ENCODE measurements around the gene FSTL4.
A peak's percentile ranks its signal among the peaks of the same experiment; 100 is the strongest.

FSTL4 gene

DNA sequence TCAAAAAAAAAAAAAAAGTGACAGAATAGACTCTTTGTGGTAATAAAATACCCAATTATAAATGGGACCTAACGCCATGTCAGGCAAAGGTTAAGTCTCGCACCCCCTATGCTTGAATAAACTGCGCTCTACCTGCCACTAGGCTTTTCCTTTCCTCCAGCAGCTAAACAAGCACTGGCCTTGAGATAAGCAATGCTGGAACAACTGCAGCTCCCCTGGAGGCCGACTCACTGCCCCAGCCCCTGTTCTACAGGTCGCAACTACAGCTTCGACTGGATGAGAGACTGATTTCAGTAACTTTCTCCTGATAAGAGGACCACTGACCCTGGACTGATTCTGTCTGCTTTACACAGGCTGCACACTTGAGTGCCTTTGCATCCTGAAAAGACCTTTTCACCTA lies 350.3 kb downstream of the FSTL4 start:
- H3K27me3 Mint-ChIP-seq: peaks cover 7% of the 10 kb centered on the region
- H3K4me3 Mint-ChIP-seq: no peak overlapping the region
- no peak for ATAC-seq
- no peak for DNase-seq
- peaks cover 20% of the 10 kb centered on the region for H3K4me1 Mint-ChIP-seq
- H3K27ac Mint-ChIP-seq: no peak overlapping the region
- H3K9me3 Mint-ChIP-seq: no peaks in the 10 kb centered on the region
- H3K36me3 Mint-ChIP-seq (ENCODE audit: low read depth): no peaks in the 10 kb centered on the region

DNA sequence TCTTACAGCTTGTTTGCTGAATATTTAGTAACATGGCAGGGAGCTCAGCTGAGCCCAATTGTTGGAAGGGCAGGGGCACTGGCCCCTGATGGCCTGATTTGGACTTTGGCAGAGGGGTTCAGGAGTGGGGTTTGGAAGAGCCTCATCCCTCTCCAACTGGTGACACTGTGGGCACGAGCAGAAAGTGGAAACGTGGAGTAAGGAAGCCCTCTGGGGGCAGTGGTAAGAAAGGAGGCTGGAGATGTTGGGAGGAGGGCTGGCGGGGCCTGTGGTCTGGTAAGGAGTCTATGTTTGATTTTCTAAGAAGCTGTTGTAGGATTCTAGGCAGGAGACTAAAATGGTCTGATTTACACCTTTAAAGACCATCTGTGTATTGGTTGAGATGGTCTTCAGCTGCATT lies 351.6 kb downstream of the FSTL4 start:
- Mint-ChIP-seq H3K27ac (no peak overlapping the region), H3K4me3 (no peak overlapping the region), H3K4me1 (peaks cover 20% of the 10 kb centered on the region), H3K9me3 (no peaks in the 10 kb centered on the region), H3K27me3 (peaks cover 7% of the 10 kb centered on the region), H3K36me3 (ENCODE audit: low read depth) (no peaks in the 10 kb centered on the region)
- DNase-seq (no peak), ATAC-seq (no peak)

DNA sequence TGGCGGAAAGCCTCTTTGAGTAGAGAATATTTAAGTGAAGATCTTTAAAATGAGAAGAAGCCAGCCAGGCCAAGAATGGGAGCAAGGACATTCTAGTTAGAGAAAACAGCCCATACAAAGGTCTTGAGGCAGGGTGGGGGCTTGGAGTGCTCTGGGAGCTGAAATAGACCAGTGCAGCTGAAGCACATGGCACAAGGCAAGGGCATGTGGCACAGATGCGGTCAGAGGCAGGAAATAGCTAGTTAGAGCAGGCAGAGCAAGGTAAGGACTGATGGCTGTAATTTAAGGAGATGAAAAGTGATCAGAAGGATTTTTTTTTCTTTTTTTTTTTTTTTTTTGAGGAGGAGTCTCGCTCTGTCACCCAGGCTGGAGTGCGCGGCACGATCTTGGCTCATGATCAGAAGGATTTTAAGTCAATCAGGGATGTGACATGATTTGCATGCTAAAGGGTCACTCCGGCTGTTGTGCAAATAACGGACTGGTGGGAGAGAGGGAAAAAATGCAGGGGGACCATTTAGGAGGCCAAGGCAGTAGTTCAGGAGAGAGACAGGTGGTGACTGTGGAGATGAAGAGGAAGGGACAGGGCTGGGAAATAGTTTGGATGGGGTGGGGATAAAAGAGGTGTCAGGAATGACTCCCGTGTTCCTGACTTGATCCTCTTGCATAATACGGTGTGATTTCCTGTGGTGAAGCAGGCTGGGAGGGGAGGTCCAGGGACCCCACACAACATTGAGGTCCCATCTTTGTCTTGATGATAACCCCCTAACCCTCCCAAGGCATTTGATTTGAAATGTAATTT lies 352.9 kb downstream of the FSTL4 start:
- no peaks in the 10 kb centered on the region for H3K9me3 Mint-ChIP-seq
- H3K27ac Mint-ChIP-seq: no peak overlapping the region
- peaks cover 7% of the 10 kb centered on the region for H3K27me3 Mint-ChIP-seq
- no peak for ATAC-seq
- peaks cover 20% of the 10 kb centered on the region for H3K4me1 Mint-ChIP-seq
- DNase-seq: no peak
- no peaks in the 10 kb centered on the region for H3K36me3 Mint-ChIP-seq (ENCODE audit: low read depth)
- no peak overlapping the region for H3K4me3 Mint-ChIP-seq

DNA sequence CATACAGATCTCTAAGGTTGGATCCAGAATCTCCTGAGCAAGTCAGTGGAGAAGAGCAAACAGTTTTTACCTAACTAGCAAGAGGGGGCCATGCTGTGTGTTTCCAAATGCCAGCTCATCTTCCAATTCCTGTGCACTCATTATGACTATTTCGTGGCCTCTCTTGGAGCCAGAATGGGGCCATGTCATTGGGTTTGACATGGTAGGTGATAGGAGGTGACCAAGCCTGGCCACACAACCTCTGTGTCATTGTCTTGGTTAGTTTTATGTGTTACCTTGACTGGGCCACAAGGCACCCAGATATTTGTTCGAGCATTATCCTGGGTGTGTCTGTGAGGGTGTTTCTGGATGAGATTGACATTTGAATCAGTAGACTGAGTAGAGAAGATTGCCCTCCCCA lies 354.4 kb downstream of the FSTL4 start:
- peaks cover 2% of the 10 kb centered on the region for H3K27me3 Mint-ChIP-seq
- H3K4me1 Mint-ChIP-seq: peaks cover 20% of the 10 kb centered on the region
- ATAC-seq (peak; percentile 61), DNase-seq (no peak)
- H3K27ac Mint-ChIP-seq: no peak overlapping the region
- no peak overlapping the region for H3K4me3 Mint-ChIP-seq
- no peaks in the 10 kb centered on the region for H3K9me3 Mint-ChIP-seq
- H3K36me3 Mint-ChIP-seq (ENCODE audit: low read depth): no peaks in the 10 kb centered on the region

DNA sequence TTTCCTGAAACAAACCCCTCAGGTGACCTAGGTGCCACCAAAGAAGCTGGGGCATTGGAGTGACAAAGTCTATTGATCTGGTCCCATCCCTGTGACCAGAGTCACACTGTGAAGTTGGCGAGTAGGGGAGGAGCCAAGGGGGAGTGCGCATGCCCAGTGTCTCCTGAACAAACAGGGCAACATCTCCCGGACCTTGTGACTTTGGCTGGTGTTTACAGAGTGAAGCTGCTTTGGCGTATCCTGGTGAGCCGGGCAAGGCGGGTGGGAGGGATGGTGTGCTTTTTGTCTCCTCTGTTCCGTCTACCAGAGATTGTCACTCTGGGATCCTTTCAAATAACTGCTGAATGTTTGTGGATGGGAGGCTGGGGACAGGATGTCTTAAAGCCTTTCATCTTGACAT lies 356.1 kb downstream of the FSTL4 start:
- ATAC-seq (no peak), DNase-seq (no peak)
- Mint-ChIP-seq H3K36me3 (ENCODE audit: low read depth) (no peaks in the 10 kb centered on the region), H3K4me1 (peaks cover 20% of the 10 kb centered on the region), H3K27ac (no peak overlapping the region), H3K27me3 (no peaks in the 10 kb centered on the region), H3K4me3 (no peak overlapping the region), H3K9me3 (no peaks in the 10 kb centered on the region)

DNA sequence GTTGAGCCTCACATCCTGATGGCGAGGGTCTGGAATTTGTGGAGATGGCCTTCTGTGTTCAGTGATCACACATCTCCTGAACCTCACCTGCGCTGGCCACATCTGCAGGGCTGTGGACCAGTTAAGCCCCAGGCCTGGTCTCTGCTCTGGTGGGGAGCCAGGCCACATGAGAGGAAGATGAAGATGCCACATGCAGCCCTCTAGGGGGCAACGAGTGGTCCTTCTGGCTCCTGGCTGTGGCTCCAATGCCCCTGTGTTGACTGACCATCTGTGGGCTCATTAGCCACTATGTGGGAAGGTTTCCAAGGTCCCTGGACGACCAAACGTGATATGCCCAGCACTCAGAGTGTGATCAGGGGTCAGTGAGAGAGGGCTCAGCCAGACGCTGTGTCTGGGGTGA lies 357.5 kb downstream of the FSTL4 start:
- no peak overlapping the region for H3K4me3 Mint-ChIP-seq
- DNase-seq (no peak), ATAC-seq (no peak)
- H3K9me3 Mint-ChIP-seq: no peaks in the 10 kb centered on the region
- no peak overlapping the region for H3K27ac Mint-ChIP-seq
- H3K36me3 Mint-ChIP-seq (ENCODE audit: low read depth): no peaks in the 10 kb centered on the region
- H3K27me3 Mint-ChIP-seq: no peaks in the 10 kb centered on the region
- H3K4me1 Mint-ChIP-seq: peaks cover 18% of the 10 kb centered on the region

DNA sequence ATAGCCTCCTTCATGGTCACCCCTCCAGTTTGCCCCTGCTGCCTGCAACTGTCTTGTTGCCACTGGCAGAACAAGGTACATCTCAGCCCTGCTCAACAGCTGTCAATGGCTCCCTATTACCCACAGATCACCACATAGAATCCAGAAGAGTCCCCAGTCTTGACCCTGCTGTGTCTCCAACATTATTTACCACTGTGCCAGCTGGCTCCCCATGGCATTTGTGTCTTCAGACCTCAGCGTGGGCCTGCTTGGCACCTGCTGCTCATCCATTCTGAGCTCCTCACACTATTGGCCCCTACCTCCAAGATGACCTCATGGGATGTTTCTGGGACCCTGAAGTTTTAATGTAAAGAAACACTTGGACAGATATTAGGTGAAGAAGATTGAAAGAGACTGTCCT lies 358.7 kb downstream of the FSTL4 start:
- H3K4me1 Mint-ChIP-seq: peaks cover 10% of the 10 kb centered on the region
- H3K9me3 Mint-ChIP-seq: no peaks in the 10 kb centered on the region
- no peaks in the 10 kb centered on the region for H3K36me3 Mint-ChIP-seq (ENCODE audit: low read depth)
- no peak overlapping the region for H3K27ac Mint-ChIP-seq
- H3K27me3 Mint-ChIP-seq: no peaks in the 10 kb centered on the region
- H3K4me3 Mint-ChIP-seq: no peak overlapping the region
- ATAC-seq (no peak), DNase-seq (no peak)

DNA sequence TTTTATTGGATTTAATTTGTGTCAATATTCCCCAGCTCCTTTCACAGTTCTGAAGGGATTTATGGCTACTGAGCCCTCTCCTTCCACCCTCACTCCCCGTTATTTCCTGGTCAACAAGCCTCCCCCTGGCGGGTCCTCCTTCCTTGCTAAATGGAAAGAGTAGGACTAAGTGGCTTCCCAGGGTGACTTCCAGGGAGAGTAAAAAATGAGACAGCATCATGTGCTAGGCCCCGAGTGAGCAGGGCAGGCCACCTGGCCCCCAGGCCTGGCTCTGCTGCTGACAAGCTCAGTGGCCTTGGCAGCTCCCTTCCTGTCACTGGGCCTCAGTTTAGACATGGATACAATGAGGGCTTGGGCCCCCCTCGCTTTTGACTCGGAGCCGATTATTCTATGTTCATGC lies 359.3 kb downstream of the FSTL4 start:
- Mint-ChIP-seq H3K27me3 (no peaks in the 10 kb centered on the region), H3K36me3 (ENCODE audit: low read depth) (no peaks in the 10 kb centered on the region), H3K4me1 (peaks cover 5% of the 10 kb centered on the region), H3K4me3 (no peak overlapping the region), H3K9me3 (no peaks in the 10 kb centered on the region), H3K27ac (no peak overlapping the region)
- ATAC-seq: no peak
- no peak for DNase-seq

DNA sequence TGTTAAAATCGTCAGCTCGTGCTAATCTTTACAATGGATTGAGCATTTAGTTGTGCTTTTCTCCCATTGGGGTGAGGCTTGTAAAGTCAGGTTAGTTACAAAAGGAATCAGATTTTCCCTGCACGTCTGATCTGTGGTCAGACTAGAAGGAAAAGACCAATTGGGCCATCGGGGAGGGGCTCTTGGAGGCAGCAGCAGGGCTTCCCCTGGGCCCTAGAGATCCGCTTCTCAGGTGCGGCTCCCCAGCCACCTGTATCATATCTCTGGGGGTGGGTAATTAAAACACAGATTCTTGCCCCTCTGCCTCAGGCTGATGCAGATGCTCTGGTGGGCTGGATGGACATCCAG lies 360.2 kb downstream of the FSTL4 start:
- H3K4me3 Mint-ChIP-seq: no peak overlapping the region
- ATAC-seq (no peak), DNase-seq (no peak)
- H3K27me3 Mint-ChIP-seq: no peaks in the 10 kb centered on the region
- H3K27ac Mint-ChIP-seq: no peak overlapping the region
- H3K4me1 Mint-ChIP-seq: no peaks in the 10 kb centered on the region
- no peaks in the 10 kb centered on the region for H3K36me3 Mint-ChIP-seq (ENCODE audit: low read depth)
- no peaks in the 10 kb centered on the region for H3K9me3 Mint-ChIP-seq

DNA sequence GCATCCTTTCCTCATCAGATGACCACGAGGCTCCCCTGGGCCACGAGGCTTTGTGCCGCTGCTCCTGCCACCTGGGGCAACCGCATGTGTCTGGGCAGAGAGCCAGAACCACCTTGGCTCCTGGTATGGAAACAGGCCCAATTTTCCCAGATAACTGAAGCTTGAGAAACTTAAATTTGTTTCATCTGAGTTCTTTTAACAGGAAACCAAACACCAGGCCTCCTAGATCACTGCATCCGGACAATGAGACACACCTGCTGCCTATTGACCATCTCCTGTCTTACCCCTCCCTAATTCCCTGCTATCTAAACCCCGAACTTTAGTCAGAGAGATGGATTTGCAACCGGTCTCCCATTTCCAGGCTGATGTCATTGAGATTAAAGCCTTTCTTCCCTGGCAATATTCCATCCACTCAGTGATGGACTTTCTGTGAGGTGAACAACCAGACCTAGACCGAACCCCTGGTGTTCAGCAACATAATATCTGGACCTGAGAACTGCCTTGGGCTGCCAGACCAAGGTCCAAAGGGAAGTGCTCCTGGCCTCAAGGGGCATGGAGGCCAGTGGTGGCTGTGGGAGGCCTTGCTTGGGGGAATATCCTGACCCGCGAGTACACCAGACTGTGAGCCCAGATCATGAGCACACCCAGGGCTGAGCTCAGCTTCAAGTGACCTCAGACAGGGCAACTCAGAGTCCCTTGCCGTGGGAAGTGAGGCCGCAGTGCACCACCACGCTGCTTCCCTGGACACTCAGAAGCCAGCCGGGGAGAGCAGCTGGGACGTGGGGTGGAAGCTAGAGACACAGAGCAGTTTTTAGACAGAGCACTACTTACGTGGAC lies 360.8 kb downstream of the FSTL4 start:
- no peak for ATAC-seq

DNA sequence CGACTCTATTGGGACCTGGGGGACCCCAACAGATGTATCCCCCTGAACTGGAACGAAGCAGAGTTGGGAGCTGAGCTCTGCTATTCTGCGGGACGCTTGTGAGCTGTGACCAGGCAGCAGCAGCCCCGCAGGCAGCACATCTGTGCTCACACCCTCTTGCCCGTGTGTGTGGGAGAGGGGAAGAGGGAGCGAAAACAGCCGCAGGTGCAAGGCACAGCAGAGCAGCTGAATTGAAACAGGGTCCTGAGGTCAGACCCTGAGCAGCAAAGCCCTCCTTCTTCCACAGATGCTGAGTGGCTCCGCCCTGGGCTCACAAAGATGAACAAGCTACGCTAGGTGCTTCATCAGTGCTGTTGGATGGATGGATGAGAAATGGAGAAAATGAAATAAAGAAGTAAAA lies 361.8 kb downstream of the FSTL4 start:
- no peak overlapping the region for H3K4me3 Mint-ChIP-seq
- ATAC-seq (no peak), DNase-seq (no peak)
- no peaks in the 10 kb centered on the region for H3K9me3 Mint-ChIP-seq
- H3K36me3 Mint-ChIP-seq (ENCODE audit: low read depth): no peaks in the 10 kb centered on the region
- H3K4me1 Mint-ChIP-seq: peaks cover under 1% of the 10 kb centered on the region
- no peaks in the 10 kb centered on the region for H3K27me3 Mint-ChIP-seq
- no peak overlapping the region for H3K27ac Mint-ChIP-seq

More for the DNA sequence above, 360.8 kb downstream of the FSTL4 start:
- no peaks in the 10 kb centered on the region for H3K4me1 Mint-ChIP-seq
- no peak for DNase-seq
- no peaks in the 10 kb centered on the region for H3K9me3 Mint-ChIP-seq
- H3K4me3 Mint-ChIP-seq: no peak overlapping the region
- no peak overlapping the region for H3K27ac Mint-ChIP-seq
- no peaks in the 10 kb centered on the region for H3K36me3 Mint-ChIP-seq (ENCODE audit: low read depth)
- H3K27me3 Mint-ChIP-seq: no peaks in the 10 kb centered on the region

DNA sequence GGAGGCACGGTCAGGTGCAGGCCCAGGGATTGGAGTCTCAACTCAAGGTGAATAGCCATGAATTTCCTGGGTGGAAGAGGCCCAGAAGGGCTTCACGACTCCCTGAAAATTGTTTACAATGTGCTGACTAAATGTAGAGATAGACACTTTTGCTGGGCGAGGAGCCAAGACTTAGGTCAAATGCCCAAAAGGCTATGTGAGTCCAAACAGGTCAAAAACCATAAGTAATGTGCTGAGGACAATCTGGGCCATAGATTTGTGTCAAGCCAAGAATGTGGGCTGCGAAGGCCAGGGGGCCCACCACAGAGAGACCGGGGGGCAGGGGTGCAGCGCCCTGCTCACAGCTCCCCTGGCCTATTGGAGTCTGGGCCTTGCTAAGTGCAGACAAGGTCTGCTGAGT lies 362.7 kb downstream of the FSTL4 start:
- Mint-ChIP-seq H3K4me1 (peaks cover 4% of the 10 kb centered on the region), H3K27me3 (no peaks in the 10 kb centered on the region), H3K4me3 (no peak overlapping the region), H3K9me3 (no peaks in the 10 kb centered on the region), H3K27ac (no peak overlapping the region), H3K36me3 (ENCODE audit: low read depth) (no peaks in the 10 kb centered on the region)
- no peak for DNase-seq
- no peak for ATAC-seq

DNA sequence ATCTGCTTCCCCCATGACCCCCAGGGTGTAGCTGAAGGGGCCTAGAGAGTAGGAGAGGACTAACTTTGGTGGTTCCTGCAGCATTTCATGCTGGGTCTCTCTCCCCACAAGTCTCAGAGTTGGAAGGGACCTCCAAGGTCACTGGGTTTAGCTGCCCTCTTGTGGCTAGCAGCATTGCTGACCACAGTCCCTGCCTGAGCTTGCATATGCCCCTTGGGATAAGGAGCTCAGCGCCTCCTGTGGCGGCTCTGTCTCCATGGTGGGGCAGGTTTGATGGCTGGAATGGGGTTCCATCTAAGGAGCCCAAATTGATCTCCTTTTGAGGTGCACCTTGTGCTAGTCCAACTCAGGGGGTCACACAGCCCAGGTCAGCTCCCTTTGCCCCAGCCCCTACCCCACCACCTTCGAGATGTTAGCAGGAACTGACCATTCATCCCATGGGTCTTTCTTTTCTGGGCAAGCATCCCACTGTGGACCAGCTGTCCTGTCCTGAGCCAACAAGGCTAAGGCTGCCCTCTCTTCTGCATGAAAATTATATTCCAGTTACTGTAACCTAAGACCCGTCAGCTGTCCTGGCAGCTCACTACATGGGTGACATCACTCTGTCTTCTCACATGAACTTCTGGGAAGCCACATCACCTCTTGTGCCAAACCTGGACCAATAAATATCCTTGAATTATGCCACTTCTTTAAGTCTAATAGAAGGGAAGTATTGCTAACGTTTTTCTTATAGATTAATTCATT lies 364.3 kb downstream of the FSTL4 start:
- Mint-ChIP-seq H3K27me3 (no peaks in the 10 kb centered on the region), H3K4me1 (peaks cover 6% of the 10 kb centered on the region), H3K9me3 (no peaks in the 10 kb centered on the region), H3K36me3 (ENCODE audit: low read depth) (no peaks in the 10 kb centered on the region), H3K27ac (no peak overlapping the region), H3K4me3 (no peak overlapping the region)
- ATAC-seq (no peak), DNase-seq (no peak)

DNA sequence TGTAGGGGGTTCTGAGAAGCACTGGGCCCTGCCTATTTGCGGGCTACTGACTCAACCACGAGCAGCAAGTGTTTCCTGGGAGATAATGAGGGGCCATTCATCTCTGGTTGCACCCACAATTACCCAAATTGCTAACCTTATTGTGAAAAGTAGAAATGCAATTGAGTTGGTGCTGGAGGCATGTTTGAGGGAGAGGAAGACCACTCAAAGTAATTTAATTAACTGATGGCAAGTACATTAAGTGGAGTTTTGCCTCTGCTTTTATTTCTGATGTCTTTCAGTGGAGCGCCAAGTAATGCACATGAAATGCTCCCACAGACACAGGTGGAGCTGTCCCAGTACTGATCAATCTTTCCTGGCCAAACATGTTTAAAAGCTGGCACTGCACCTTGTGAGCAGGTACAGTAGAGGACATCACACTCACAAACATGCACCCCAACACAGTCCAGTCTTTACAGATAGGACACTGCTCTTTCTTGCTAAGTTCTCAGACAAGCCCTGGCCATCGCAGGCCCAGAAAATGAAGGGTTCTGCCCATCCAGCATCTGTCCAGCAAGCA lies 365.1 kb downstream of the FSTL4 start:
- Mint-ChIP-seq H3K27me3 (no peaks in the 10 kb centered on the region), H3K4me3 (no peak overlapping the region), H3K9me3 (no peaks in the 10 kb centered on the region)

More for the DNA sequence above, 365.1 kb downstream of the FSTL4 start:
- H3K36me3 Mint-ChIP-seq (ENCODE audit: low read depth): no peaks in the 10 kb centered on the region
- no peak for DNase-seq
- ATAC-seq: no peak
- no peak overlapping the region for H3K27ac Mint-ChIP-seq
- peaks cover 6% of the 10 kb centered on the region for H3K4me1 Mint-ChIP-seq
